Measurements from ENCODE around the gene PVALEF.

DNA sequence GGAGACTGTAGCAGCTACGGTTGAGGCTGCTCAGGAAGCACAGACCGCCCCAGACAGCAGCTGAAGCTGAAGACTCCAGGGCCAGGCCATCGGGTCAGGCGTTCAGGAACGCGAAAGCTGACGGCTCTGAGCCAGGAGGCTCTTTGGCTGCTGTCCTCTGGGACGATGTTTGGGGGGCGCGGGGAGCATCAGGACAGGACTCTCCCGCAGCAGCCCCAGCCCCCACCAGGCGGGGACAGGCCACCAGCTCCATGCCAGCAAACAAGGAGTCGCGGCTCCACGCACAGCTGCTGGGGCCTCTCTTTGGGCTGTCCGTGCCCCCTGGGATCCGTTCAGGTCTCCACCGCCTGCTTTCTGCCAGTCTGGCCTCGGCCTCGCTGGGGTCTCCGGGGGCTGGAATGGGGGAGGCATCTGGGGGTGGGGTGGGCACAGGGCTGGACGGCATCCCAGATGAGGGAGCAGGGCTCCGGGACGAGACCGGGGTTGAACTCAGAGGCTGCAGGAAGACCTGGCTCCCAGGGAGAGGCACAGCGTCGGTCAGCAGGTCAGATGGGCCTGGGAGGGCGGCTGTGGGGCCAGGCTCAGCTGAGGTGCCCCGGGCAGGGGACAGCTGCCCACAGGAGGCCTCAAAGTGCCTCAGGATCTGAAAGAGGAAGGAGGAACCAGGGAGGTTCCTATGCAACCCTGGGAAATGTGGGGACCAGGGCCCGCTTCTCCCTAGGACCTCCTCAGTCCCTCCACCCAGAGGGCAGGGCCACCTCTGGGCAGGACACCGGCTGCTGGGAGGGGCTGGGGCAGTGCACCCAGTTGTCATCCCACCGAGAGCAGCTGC is 63.7 kb downstream of the PVALEF start:
- TF ChIP-seq POLR2A (IDR thresholded peaks at IDR 0.05) (no peak), CTCF (IDR thresholded peaks at IDR 0.05) (no peak)

Data from prostate gland (tissue), 2 donors.